ENCODE data around the gene AFG3L2. TPM values are rescaled to one million over a fixed set of nuclear protein-coding genes. Genes with fewer than 3 reads are reported as not detected.

Gene AFG3L2
- total and polyA plus RNA-seq, 4 donors: 16.4 to 41.3 (median 33.8) TPM

- no peak overlapping the region for H3K4me3 ChIP-seq
- H3K9ac ChIP-seq (ENCODE audit: insufficient read depth in 1 of 2, low read length in 2 of 2): no peak overlapping the region
- ATAC-seq (ENCODE audit: insufficient read depth, low FRiP score) (no peak), DNase-seq (no peak)
- H3K27ac ChIP-seq (ENCODE audit: low read depth in 1 of 2, low read length in 1 of 2): peak overlapping the region in 1 of 2 donors; percentile 9
- no peak for TF ChIP-seq CTCF (IDR thresholded peaks at IDR 0.05; ENCODE audit: control extremely low read depth, extremely low read depth)
- no peaks in the 10 kb centered on the region for H3K27me3 ChIP-seq (ENCODE audit: control insufficient read depth in 3 of 3, insufficient read depth in 3 of 3, low read length in 2 of 3)
- 85 to 94% methylated on average over 2 of the region's 2 CpGs for WGBS, 2 donors
- peaks cover 0 to 8% (median 2%) of the 10 kb centered on the region in 4 donors for H3K36me3 ChIP-seq (ENCODE audit: control insufficient read depth in 4 of 4, insufficient read depth in 4 of 4, low read length in 4 of 4)
- H3K9me3 ChIP-seq (ENCODE audit: control insufficient read depth in 4 of 4, insufficient read depth in 3 of 4, low read length in 3 of 4): no peaks in the 10 kb centered on the region
- H3K4me1 ChIP-seq (ENCODE audit: control insufficient read depth in 5 of 5, insufficient read depth in 5 of 5, low read length in 5 of 5): peaks cover 0 to 13% (median 11%) of the 10 kb centered on the region in 5 donors
Measured at GRCh38 chr18:12371590-12371989, 5.4 kb downstream of the AFG3L2 start.

- peak overlapping the region in 1 of 2 donors; percentile 3 for H3K27ac ChIP-seq (ENCODE audit: low read depth in 1 of 2, low read length in 1 of 2)
- no peak overlapping the region for H3K9ac ChIP-seq (ENCODE audit: insufficient read depth in 1 of 2, low read length in 2 of 2)
- TF ChIP-seq CTCF (IDR thresholded peaks at IDR 0.05; ENCODE audit: control extremely low read depth, extremely low read depth): no peak
- peaks cover 0 to 12% (median 5%) of the 10 kb centered on the region in 5 donors for H3K4me1 ChIP-seq (ENCODE audit: control insufficient read depth in 5 of 5, insufficient read depth in 5 of 5, low read length in 5 of 5)
- ATAC-seq (ENCODE audit: insufficient read depth, low FRiP score): no peak
- WGBS, 2 donors: 80 to 90% methylated on average over 7 of the region's 7 CpGs
- H3K36me3 ChIP-seq (ENCODE audit: control insufficient read depth in 4 of 4, insufficient read depth in 4 of 4, low read length in 4 of 4): peaks cover 1 to 20% (median 15%) of the 10 kb centered on the region in 4 donors
- H3K9me3 ChIP-seq (ENCODE audit: control insufficient read depth in 4 of 4, insufficient read depth in 3 of 4, low read length in 3 of 4): no peaks in the 10 kb centered on the region
- H3K27me3 ChIP-seq (ENCODE audit: control insufficient read depth in 3 of 3, insufficient read depth in 3 of 3, low read length in 2 of 3): no peaks in the 10 kb centered on the region
- DNase-seq: no peak
- H3K4me3 ChIP-seq: no peak overlapping the region
Measured at GRCh38 chr18:12369211-12369610, 7.8 kb downstream of the AFG3L2 start.

GRCh38 chr18:12366784-12367183 is 10.2 kb downstream of the AFG3L2 start:
- no peak for TF ChIP-seq CTCF (IDR thresholded peaks at IDR 0.05; ENCODE audit: control extremely low read depth, extremely low read depth)
- H3K9me3 ChIP-seq (ENCODE audit: control insufficient read depth in 4 of 4, insufficient read depth in 3 of 4, low read length in 3 of 4): no peaks in the 10 kb centered on the region
- peaks cover 0 to 3% (median 0%) of the 10 kb centered on the region in 5 donors for H3K4me1 ChIP-seq (ENCODE audit: control insufficient read depth in 5 of 5, insufficient read depth in 5 of 5, low read length in 5 of 5)
- DNase-seq (no peak), ATAC-seq (ENCODE audit: insufficient read depth, low FRiP score) (no peak)
- no peaks in the 10 kb centered on the region for H3K27me3 ChIP-seq (ENCODE audit: control insufficient read depth in 3 of 3, insufficient read depth in 3 of 3, low read length in 2 of 3)
- H3K4me3 ChIP-seq: no peak overlapping the region
- H3K27ac ChIP-seq (ENCODE audit: low read depth in 1 of 2, low read length in 1 of 2): no peak overlapping the region
- H3K9ac ChIP-seq (ENCODE audit: insufficient read depth in 1 of 2, low read length in 2 of 2): no peak overlapping the region
- peaks cover 9 to 33% (median 26%) of the 10 kb centered on the region in 4 donors for H3K36me3 ChIP-seq (ENCODE audit: control insufficient read depth in 4 of 4, insufficient read depth in 4 of 4, low read length in 4 of 4)
- whole genome bisulfite sequencing, 2 donors: 91 to 92% methylated on average over 5 of the region's 5 CpGs

- Histone ChIP-seq H3K9me3 (ENCODE audit: control insufficient read depth in 4 of 4, insufficient read depth in 3 of 4, low read length in 3 of 4) (no peaks in the 10 kb centered on the region), H3K9ac (ENCODE audit: insufficient read depth in 1 of 2, low read length in 2 of 2) (no peak overlapping the region), H3K27me3 (ENCODE audit: control insufficient read depth in 3 of 3, insufficient read depth in 3 of 3, low read length in 2 of 3) (no peaks in the 10 kb centered on the region), H3K4me1 (ENCODE audit: control insufficient read depth in 5 of 5, insufficient read depth in 5 of 5, low read length in 5 of 5) (peaks cover 0 to 3% (median 0%) of the 10 kb centered on the region in 5 donors), H3K36me3 (ENCODE audit: control insufficient read depth in 4 of 4, insufficient read depth in 4 of 4, low read length in 4 of 4) (peaks cover 9 to 33% (median 26%) of the 10 kb centered on the region in 4 donors), H3K27ac (ENCODE audit: low read depth in 1 of 2, low read length in 1 of 2) (no peak overlapping the region), H3K4me3 (no peak overlapping the region)
- no peak for TF ChIP-seq CTCF (IDR thresholded peaks at IDR 0.05; ENCODE audit: control extremely low read depth, extremely low read depth)
- ATAC-seq (ENCODE audit: insufficient read depth, low FRiP score) (peak; percentile 6), DNase-seq (no peak)
- WGBS, 2 donors: 95 to 97% methylated on average over 8 of the region's 8 CpGs
Measured at GRCh38 chr18:12366379-12366778, 10.6 kb downstream of the AFG3L2 start.

All from lung (tissue), 12 donors.